Uterus (tissue), 4 donors: ENCODE results near the gene ELMO1. TPM values are rescaled to one million over a fixed set of nuclear protein-coding genes. Genes with fewer than 3 reads are reported as not detected.

ENCODE experiments used
- DNase-seq, 2 donors: peaks; one replicate each; pipeline ENCODE4 v3.0.0-alpha.2; 2019 to 2020
- H3K27ac ChIP-seq, 2 donors: fragments of 200-600 bp; sonication (generic); 1 replicate in 1 of 2; 2 replicates in 1 of 2; pipeline ENCODE4 v1.5.1; 2016 to 2018
- H3K27me3 ChIP-seq, 2 donors: fragments of 200-600 bp; sonication (generic); one replicate each; pipeline ENCODE4 v1.5.1; 2018 to 2019; ENCODE audit warnings: control low read depth in 1 of 2
- H3K36me3 ChIP-seq, 2 donors: fragments of 200-600 bp; sonication (generic); one replicate each; pipeline ENCODE4 v1.5.1; 2019; ENCODE audit warnings: control low read depth in 1 of 2
- H3K4me1 ChIP-seq, 2 donors: fragments of 200-600 bp; sonication (generic); one replicate each; pipeline ENCODE4 v1.5.1; 2018 to 2019; ENCODE audit warnings: control low read depth in 1 of 2
- H3K4me3 ChIP-seq, 2 donors: fragments of 200-600 bp; sonication (generic); 1 replicate in 1 of 2; 2 replicates in 1 of 2; pipeline ENCODE4 v1.5.1; 2018 to 2019; ENCODE audit warnings: mild to moderate bottlenecking in 1 of 2
- H3K9me3 ChIP-seq, 2 donors: fragments of 200-600 bp; sonication (generic); one replicate each; pipeline ENCODE4 v1.5.1; 2019; ENCODE audit warnings: control low read depth in 1 of 2
- POLR2A ChIP-seq, 2 donors: fragments of 450-650 bp; IDR thresholded peaks; one replicate each; pipeline ENCODE4 v1.6.1; 2016; ENCODE audit warnings: antibody characterized with exemption in 2 of 2, mild to moderate bottlenecking in 1 of 2, moderate library complexity in 1 of 2
- intact Hi-C: fragments of 100-400 bp; cut with DNase I; formaldehyde crosslinking; loops from one replicate; pipeline ENCODE4 v1.15.1; 2023; ENCODE audit warnings: low total_unique reads
- total RNA-seq, 4 donors: library from RNA; depleted of rRNA in 3 of 4; stranded (reverse); fragments of >200 nt in 3 of 4; gene quantifications; one replicate each; pipeline versions ENCODE4 v1.1.0 to v1.2.4, GENCODE V29; 2014 to 2023
- TF ChIP-seq, protein P1 (sequence below), 4 experiments: fragments of 200-600 bp in 2 of 4; fragments of 450-650 bp in 2 of 4; sonication (generic) in 2 of 4; IDR thresholded peaks; one replicate each; pipeline ENCODE4 v1.5.1; 2016 to 2019; ENCODE audit warnings: antibody characterized with exemption in 4 of 4, mild to moderate bottlenecking in 2 of 4, moderate library complexity in 1 of 4
- donor health status: DM: yes; HTN: yes; CAD: no.

The ELMO1 gene
- total RNA-seq, 4 donors from 2014 or later: 37.9 to 64.7 (median 55.5) TPM

DNA sequence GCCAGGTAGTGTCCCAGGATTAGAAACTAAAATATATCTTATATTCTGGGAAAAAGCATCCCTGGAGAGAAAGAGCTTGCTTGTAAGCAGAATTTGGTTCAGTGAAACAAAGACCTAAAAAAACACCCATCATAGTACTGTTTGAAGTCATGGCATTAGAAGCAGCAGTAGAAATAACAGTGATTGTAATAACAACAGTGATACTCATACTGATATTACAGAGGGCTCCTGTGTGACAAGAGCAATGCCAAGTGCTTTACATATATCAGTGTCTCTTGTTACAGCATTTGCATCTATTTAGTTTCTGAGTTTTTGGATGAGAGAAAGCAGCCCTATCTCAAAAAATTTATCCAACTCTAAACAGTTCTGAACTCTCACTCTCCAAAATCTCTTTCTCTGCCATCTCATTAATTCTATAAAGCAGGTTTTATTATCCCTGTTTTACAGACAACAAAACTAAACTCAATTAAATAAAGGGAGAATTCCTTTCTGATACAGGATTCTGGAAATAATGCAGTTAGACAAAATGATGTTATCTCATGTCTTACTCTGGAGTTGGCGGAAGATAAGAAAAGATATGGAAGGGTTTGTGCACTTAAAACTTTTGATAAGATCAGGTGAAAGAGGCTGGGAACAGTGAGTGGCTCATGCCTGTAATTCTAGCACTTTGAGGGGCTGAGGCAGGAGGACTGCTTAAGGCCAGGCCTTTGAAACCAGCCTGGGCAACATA is 577.9 kb downstream of the ELMO1 start:
- no peak overlapping the region for H3K27ac ChIP-seq
- no peaks in the 10 kb centered on the region for H3K36me3 ChIP-seq
- no peaks in the 10 kb centered on the region for H3K27me3 ChIP-seq
- TF ChIP-seq, protein P1, sequence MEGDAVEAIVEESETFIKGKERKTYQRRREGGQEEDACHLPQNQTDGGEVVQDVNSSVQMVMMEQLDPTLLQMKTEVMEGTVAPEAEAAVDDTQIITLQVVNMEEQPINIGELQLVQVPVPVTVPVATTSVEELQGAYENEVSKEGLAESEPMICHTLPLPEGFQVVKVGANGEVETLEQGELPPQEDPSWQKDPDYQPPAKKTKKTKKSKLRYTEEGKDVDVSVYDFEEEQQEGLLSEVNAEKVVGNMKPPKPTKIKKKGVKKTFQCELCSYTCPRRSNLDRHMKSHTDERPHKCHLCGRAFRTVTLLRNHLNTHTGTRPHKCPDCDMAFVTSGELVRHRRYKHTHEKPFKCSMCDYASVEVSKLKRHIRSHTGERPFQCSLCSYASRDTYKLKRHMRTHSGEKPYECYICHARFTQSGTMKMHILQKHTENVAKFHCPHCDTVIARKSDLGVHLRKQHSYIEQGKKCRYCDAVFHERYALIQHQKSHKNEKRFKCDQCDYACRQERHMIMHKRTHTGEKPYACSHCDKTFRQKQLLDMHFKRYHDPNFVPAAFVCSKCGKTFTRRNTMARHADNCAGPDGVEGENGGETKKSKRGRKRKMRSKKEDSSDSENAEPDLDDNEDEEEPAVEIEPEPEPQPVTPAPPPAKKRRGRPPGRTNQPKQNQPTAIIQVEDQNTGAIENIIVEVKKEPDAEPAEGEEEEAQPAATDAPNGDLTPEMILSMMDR (IDR thresholded peaks at IDR 0.05): no peak
- no peak for TF ChIP-seq POLR2A (IDR thresholded peaks at IDR 0.05)
- no peaks in the 10 kb centered on the region for H3K9me3 ChIP-seq
- H3K4me3 ChIP-seq: no peak overlapping the region
- H3K4me1 ChIP-seq: no peaks in the 10 kb centered on the region
- DNase-seq: no peak
- intact Hi-C loops: no loop called here

DNA sequence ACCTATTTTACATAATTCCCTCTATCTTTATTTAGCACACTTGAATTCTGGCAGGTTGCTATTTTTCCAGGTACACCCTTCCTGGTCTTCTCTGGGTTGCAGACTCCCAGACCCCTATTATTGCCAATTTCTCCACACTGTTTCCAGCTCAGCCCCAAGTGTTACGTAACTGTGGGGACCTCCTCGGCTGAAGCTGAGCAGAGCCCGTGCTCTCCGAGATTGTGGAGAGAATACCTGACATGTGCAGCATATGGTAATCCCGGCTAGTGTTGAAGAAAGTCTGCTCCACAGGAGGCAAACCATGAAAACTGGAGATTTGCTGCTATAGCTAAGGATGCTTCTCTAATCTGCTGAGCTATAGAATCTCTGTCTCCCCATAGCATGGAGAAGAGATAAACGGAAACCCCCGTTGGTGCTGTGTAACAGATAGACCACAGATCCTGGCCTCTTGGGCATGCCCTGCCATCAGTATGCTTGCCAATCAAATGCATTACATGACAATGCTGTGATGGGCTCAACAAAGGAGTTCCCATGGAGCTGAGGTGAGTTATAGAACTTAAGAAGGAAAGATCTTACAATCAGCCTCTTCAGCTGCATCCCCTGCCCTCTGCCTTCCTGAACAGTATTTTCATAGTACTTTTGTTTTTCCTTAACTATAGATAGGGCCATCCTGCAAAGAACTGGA is 579.8 kb downstream of the ELMO1 start:
- Histone ChIP-seq H3K4me3 (no peak overlapping the region), H3K9me3 (no peaks in the 10 kb centered on the region), H3K27ac (no peak overlapping the region), H3K27me3 (no peaks in the 10 kb centered on the region), H3K4me1 (no peaks in the 10 kb centered on the region), H3K36me3 (no peaks in the 10 kb centered on the region)
- intact Hi-C loops: no loop called here
- DNase-seq: no peak
- TF ChIP-seq, protein P1 (IDR thresholded peaks at IDR 0.05): no peak
- TF ChIP-seq POLR2A (IDR thresholded peaks at IDR 0.05): no peak

DNA sequence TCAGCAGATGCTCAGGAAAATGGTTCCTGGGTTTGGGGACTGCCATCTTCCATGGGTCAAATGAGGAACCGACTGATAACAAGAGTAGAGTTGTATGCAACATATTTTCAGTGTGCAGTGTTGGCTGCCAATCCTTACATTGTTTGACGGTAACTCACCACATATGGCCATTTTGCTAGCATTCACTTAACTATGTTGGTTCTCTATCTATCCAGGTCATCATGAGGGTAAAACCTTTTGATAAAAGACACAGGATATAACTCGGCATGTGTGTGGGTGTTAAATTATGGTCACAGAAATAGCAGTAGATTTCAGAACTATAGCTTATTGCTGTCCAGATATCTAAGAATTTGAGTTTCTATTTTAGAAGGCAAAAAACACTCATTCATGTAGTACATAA is 583.6 kb downstream of the ELMO1 start:
- intact Hi-C loops: no loop called here
- Histone ChIP-seq H3K4me3 (no peak overlapping the region), H3K27ac (no peak overlapping the region), H3K9me3 (no peaks in the 10 kb centered on the region), H3K4me1 (no peaks in the 10 kb centered on the region), H3K36me3 (no peaks in the 10 kb centered on the region), H3K27me3 (no peaks in the 10 kb centered on the region)
- DNase-seq: no peak
- TF ChIP-seq, protein P1 (IDR thresholded peaks at IDR 0.05): no peak
- no peak for TF ChIP-seq POLR2A (IDR thresholded peaks at IDR 0.05)

DNA sequence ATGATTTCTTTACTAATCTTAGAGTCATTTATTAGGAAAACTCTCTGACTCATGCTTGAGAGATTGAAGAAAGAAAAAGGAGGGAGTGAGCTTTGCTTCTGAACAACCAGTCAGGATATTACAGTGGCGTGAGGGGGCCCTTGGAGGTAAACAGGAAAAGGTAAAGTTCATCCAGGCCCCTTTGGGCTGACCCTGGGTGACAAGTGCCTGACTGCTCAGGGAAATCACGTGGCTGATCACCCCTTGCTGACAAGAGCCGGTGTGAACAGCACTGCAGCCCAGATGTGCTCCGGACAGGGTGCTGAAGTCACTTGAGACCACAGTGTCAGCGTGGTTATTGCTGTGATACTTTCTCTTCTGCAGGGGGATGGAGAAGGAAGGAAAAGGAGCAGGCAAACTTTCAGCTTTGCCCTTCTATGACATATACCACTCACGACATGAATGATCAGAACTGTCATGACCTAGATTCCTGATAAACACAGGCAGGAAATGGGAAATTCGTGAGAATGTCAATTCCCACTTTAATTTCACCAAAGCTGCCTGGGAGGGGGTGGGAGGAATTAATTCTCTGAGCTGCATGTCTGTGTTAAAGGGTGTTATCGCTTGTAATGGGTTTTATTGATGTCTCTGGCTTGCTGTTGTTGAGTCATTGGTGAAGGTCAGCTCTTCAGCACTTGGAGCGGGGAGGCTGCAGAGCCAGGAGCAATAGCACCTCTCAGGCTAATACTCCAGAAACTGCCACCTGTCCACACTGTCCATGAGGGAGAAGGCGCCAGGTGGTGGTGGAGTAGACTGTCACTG is 584.6 kb downstream of the ELMO1 start:
- no peaks in the 10 kb centered on the region for H3K4me1 ChIP-seq
- no peak for DNase-seq
- H3K27ac ChIP-seq: no peak overlapping the region
- H3K27me3 ChIP-seq: no peaks in the 10 kb centered on the region
- H3K36me3 ChIP-seq: no peaks in the 10 kb centered on the region
- no peak overlapping the region for H3K4me3 ChIP-seq
- intact Hi-C loops: no loop called here
- no peaks in the 10 kb centered on the region for H3K9me3 ChIP-seq
- TF ChIP-seq POLR2A (IDR thresholded peaks at IDR 0.05): no peak
- TF ChIP-seq, protein P1 (IDR thresholded peaks at IDR 0.05): no peak
